Heart left ventricle (tissue), 13 donors: Measurements from ENCODE around the gene CENPH.

Experiments
- CTCF ChIP-seq, 12 donors: fragments of 200-600 bp; sonication (generic) in 4 of 12; IDR thresholded peaks; one replicate each; pipeline versions ENCODE4 v1.5.0 to v1.8.0; 2018 to 2022; ENCODE audit warnings: antibody characterized with exemption in 12 of 12, mild to moderate bottlenecking in 5 of 12
- POLR2A ChIP-seq, 2 donors: fragments of 450-650 bp; IDR thresholded peaks; one replicate each; pipeline ENCODE4 v1.6.1; 2017; ENCODE audit warnings: antibody characterized with exemption in 2 of 2, mild to moderate bottlenecking in 2 of 2, moderate library complexity in 2 of 2
- donor health status: ischemic (EF 13 %, LVEDD 7.1; RV severe dilation, severe dysfunction).
- donor health status: DM: no; HTN: yes; CAD: no.
- donor health status: DM: no; HTN: no; CAD: no.
- donor health status: ischemic (EF 25% LVEDD 6.9; RV normal size, moderate dysfunction).
- donor health status: ischemic (EF 25% LVEDD 5.7; RV mildly dilated, moderate dysfunction).
- donor health status: ischemic (EF 35%, LVEDD 5.7; RV mildly dilated, moderate dysfunction).
- donor health status: nonischemic (EF 11% LVEDD 7.7; RV severe dilation, severe dysfunction).
- donor health status: DM: yes; HTN: yes; CAD: no.
- donor health status: PGD.
- donor health status: ischemic (EF 29% LVEDD 5.4; RV normal size, mild dysfunction).
- donor health status: nonischemic (EF 23%, LVEDD 6.1; RV moderate dilation, normal function).

GRCh38 chr5:69245031-69245430 lies 55.6 kb downstream of the CENPH start:
- TF ChIP-seq POLR2A (IDR thresholded peaks at IDR 0.05) = no peak
- no peak for TF ChIP-seq CTCF (IDR thresholded peaks at IDR 0.05)
